ENCODE results near the gene REEP1.
"Not testable (repeated sequence)": the region's sequence is repeated elsewhere in the genome, so short reads cannot be mapped to it uniquely, and the experiment has no call there.

Gene REEP1, protein sequence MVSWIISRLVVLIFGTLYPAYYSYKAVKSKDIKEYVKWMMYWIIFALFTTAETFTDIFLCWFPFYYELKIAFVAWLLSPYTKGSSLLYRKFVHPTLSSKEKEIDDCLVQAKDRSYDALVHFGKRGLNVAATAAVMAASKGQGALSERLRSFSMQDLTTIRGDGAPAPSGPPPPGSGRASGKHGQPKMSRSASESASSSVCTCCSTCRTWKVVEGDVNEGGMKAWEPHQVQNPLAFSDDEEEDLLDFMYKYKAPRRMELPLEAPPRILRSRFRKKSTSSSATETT

DNA sequence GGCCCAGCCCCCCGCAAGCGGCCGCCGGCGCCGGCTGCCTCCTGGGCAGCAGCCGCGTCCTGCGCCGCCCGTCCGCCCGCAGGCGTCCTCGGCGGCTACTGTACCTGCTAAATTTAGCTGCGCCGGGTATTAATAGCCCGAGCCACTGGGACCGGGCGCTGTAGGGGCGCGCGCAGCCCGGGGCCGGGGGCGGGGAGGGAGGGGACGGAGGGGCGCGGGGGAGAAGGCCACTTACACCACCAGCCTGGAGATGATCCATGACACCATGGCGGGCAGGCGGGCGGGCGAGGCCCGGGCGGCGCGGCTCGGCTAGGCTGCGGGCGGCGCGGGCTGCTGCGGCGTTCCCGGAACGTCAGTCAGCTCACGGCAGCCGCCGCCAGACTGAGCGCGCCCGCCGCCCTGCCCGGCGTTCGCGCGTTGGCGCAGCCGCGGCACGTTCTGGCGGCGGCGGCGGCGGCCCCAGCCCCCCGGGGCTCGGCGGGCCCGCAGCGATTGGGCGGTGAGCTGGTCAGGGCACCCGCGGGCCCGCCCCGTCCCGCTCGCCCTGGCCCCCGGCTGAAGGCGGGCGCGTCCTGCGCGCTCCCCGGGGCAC is at the start of gene REEP1:
TSS of gene REEP1 (minus strand) at position 383 of the 592 bp plus-strand sequence. CDS start at position 267, 116 bp downstream.
- DNase-seq = no peak

DNA sequence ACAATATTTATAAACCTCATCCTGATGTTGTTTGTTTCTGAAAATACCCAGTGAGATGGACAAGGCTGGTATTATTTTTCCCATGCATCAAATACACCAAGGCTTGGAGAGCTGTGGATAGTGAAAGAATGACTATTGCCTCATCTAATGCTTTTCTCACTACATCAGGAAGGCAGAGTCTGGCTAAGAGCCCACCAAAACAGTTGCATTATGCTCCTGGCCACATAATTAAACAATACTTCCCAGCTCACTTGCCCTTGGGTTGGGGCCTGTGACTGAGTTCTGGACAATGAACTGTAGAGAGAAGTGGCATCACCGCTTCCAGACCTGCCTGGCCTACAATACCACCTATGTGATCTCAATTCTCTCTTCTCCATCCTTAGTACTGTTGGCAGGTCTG is 46.4 kb upstream of the REEP1 start:
- no peak for DNase-seq

DNA sequence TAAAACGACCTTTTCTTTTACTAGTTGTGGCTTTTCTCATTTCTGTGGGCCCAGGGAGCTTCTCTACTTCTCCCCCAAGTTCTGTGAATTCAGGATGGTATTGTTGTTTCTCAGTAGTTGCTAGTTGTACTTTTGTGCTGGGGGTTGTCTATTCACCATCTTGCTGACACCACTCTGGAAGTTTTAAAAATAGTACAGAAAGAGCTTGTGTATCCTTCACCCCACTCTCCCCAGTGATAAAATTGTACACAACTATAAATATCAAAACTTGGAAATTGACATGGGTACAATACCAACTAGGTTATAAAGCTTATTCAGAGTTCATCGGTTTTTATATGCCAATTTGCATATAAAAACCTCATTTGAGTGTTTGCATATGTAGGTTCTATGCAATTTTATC is 45.3 kb upstream of the REEP1 start:
- DNase-seq = no peak

DNA sequence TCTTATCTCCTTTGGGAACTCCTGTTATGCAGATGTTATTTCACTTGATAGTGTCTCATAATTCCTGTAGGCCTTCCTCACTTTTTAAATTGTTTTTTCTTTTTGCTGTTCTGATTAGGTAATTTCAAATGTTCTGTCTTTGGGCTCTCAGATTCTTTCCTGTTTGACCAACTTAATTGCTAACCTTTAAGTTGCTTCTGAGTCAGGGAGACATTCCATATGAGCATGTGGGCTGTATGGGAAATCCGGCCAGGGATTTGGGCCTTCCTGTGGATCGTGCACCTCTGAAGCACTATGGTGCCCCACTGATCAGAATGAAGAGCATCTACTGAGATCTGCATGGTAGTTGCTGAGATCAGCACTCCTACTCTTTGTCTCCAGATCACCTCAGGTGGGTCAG is 44.7 kb upstream of the REEP1 start:
- no peak for DNase-seq

DNA sequence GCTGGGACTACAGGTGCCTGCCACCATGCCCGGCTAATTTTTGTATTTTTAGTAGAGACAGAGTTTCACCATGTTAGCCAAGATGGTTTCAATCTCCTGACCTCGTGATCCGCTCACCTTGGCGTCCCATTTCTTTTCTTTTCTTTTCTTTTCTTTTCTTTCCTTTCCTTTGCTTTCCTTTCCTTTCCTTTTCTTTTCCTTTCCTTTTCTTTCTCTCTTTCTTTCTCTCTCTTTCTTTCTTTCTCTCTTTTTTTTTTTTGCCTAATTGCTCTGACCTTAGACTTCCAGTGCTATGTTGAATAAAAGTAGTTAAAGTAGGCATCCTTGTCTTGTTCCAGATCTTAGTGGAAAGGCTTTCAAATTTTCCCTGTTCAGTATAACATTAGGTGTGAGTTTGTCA is 41.0 kb upstream of the REEP1 start:
- DNase-seq = no peak

DNA sequence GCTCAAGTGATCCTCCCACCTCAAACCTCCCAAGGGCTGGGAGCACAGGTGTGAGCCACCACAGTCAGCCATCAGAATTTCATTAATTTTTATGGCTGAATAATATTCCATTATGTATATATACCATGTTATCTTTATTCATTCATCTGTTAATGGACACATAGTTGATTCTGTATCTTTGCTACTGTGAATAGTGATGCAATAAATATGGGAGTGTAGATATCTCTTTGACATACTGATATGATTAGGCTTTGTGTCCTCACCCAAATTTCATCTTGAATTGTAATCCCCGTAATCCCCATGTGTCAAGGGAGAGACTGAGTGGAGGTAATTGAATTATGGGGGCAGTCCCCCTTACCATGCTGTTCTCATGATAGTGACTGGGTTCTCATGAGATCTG is 38.2 kb upstream of the REEP1 start:
- no peak for DNase-seq

DNA sequence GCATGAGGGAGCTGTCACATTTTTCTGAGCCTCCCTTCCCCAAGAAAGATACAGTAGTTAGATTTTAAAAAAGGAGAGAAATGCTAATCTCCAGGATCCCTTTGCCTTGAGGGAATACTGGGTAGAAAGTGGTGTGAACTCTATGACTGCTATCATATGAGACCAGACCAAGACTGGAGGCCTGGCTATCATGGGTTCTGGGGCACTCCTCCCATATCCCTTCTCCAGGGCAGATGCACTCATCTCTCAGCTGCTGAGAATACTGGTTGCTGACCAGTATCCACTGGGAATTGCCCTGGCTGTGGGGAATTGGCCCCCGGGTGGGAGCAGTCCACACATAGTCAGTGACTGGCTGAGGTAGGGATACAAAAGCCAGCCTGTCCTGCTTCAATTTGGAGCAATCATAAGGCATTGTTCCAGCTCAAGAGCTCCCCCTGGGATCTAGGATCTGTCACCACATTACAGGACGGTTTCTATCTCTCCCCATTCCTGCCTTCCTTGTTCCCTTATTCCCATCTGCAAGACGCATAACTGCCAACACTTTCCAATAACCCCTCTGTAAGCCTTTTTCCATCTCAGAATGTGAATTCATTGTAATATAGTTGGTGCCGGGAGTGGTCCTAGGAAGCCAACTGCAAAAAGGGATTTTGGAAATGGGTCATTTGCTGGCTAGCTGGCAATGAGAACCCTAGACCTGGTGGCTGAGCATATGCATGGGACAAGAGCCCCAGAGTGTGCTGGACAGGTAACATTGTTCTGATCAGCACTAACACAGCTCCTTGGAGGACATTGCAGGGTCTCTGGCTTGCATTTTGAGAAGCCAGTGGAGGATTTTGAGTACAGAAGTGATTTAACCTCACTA is 35.4 kb upstream of the REEP1 start:
- DNase-seq = no peak

DNA sequence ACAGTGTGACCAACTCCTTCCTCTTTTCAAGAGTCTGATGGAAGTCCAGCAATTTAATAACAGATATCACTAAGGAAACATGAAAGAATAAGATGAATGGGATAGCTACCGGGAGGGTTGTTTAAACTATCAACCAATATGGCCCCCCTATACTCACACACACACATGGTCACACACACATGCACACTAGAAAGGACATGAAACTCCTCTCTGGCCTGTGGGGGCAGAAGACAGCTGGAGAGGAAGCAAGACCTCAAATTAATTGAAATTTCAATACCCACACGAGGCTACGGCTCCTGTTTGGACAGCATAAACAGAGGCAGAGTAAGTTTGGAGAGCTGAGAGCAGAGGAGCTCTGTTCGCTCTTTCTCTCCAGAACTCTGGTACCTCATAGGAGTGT is 34.7 kb upstream of the REEP1 start:
- no peak for DNase-seq

DNA sequence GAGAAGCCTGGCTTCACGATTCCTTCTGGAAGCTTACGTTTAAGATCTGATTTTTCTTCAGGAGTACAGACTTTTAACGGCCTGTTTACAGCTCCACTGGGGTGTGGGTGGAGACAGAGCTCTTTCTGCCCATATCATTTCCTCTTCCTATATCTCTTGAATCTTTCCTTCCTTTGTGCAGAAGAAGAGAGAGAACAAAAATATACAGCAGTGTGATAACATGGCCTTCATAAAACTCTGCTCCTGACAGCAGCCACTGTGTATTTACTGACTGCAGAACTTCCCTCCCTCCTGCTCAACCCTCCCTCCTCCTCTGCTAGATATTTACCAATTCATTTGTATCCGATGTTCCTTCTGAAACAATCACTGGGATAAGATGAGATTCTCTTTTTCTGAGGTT is 34.1 kb upstream of the REEP1 start:
- DNase-seq = no peak

DNA sequence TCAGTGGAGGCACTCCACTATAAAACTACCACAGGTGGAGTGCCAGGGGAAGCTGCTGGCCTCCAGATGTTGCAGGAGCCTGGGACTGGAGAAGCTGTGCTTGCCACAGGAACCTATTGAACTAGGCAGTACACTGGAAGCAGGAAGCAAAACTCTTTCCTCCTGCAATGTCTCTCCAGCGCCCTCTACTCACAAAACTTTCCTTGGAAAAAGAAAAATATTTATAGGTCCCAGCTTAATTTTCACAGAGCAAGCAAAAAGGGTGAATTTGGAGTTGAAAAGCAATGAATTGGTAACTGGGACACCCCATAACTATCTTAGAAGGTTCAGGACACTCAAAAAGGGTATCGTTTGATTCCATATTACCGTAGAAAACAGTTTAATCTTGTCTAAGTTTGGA is 33.2 kb upstream of the REEP1 start:
- DNase-seq = no peak

DNA sequence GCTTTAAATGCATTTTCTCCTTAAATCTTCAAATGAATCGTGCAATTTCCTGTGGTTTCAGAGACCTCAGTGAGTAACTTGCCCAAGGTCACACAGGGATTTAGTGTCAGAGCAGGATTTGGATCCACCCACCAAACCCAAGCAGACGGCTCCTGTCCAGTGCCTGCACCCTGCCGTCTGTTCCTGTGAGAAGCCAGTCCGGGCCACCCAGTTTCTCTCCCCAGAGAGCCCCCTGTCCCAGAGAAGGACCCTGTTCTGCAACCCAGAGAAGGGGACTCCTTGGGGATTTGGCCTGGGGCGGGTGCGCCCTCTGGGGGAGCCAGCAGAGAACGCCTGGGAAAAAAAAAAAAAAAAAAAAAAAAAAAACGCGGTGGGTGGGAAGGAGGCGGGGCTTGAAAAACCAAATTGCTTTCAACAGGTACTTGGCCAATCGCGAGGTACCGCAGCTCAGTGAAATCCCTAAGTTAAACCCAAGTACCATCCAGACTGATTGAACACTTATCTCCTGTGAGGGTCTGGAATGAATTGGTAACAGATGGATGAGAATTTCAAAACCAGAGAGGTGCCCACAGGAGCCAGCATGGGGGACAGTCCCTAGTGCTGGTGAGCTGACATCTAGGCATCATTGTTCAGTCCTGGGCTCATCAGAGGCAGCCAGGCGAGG is 30.9 kb upstream of the REEP1 start:
- no peak for DNase-seq

DNA sequence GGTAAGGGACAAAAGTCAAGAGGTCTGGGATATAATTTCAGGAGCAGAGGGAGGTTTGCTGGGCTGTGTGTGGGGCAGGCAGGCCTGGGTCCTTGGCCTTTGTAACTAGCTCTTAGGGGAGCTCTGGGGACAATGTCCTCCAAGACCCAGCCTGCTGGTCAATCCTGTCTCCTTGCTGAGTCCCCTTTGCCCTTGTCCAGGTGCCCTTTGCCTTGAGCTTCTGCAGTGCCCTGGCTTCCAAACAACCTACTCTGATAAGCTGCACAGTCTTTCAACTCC is 30.0 kb upstream of the REEP1 start:
- DNase-seq = no peak

DNA sequence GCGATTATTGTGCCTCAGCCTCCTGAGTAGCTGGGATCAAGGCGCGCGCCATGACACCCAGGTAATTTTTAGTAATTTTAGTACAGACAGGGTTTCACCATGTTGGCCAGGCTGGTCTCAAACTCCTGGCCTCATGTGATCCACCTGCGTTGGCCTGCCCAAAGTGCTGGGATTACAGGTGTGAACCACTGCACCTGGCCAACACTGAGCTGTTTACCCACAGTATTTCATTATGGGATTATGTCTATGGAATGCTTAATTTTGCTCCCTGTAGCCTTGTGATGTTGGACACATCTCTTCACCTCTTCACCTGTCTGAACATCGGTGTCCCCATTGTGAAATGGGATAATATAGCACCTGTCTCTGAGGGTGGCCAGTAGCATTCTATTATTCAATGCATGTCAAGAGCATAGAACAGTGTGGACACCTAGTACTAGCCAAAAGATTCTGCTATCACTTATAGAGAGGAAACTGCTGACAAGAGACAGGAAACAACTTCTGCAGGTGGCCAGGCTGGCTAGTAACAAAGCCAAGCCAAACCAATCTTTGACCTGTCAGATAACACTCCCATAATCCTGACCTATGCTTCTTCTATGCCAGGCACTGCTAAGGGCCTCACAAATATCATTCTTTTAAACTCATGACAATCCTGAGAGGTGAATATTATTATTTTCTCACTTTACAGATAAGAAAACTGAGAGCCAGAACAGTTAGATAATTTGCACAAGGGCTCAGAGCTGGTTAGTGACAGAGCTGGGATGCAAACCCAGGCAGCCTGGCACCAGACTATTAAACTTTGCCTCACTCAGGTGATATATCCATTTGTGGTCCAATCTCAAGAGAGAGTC is 29.4 kb upstream of the REEP1 start:
- DNase-seq = no peak

DNA sequence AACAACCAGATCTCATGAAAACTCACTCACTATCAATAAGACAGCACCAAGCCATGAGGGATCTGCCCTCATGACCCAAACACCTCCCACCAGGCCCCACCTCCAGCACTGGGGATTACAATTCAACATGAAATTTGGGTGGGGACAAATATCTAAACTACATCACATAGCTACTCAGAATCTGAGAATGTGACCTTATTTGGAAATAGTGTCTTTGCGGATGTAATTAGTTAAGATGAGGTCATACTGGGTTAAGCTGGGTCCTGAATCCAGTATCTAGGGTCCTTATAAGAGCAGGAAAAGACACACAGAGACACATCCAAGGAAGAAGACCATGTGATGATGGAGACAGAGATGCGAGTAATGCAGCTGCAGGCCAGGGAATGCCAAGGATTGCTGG is 27.5 kb upstream of the REEP1 start:
- no peak for DNase-seq

DNA sequence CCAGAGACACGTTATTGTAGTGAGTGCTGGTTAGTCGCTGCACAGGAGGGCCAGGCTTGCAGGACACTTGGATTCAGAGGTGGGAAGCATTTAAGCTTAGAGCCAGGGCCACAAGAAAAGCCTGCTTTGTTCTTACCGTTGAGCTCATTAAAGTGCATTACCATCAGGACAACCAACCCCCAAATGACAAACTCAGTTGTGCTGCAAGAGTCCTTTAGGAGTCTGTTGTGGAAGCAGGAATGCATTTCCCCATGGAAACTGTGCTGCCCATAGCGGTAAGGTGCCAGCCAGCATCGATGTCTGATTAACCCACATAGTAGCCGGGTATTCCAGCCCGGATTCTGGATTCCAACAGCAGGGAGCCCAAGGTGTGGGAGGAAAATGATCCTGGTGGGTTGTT is 23.4 kb upstream of the REEP1 start:
- DNase-seq = no peak

DNA sequence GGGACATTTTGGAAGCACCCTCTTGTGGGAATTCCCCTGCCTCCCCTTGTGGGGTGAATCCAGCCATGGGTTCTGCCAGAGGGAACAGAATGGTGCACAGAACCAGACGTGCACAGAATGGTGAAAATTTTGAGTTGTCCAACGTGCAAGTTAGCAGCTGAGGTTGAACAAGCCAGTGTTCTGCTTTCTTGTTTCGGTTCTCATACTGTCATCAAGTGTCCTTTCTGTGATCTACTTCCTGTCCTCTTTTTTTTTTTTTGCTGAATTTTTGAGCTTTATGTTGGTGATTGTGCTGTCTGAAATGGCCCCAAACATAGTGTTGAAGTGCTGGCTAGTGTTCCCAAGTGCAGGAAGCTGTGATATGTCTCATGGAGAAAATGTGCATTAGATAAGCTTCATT is 21.5 kb upstream of the REEP1 start:
- DNase-seq = no peak

DNA sequence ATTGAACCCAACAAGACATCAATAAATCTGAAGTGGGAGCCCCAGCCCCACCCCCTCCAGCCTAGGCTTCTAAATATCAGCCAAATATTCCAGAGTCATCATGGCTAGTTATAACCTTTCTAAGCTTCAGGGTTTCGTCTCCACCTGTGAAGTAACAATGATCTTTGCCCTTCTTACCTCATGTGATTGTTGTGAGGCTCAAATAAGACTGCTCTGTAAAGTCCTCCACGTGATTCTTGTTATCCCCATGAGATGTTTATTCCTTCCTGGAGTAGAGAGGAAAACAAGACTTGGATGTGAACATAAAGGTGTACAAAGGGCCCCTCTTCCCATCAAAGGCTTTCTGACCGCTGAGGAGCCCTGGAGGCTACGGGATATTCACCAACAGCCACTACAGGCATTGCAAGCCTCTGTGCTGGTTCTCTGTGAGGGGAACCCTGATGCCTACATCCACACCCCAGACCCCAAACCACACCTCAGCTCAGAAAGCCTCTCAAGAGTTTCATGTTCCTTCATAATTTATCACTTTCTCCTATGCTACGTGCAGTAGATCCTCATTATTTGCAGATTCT is 20.1 kb upstream of the REEP1 start:
- no peak for DNase-seq

DNA sequence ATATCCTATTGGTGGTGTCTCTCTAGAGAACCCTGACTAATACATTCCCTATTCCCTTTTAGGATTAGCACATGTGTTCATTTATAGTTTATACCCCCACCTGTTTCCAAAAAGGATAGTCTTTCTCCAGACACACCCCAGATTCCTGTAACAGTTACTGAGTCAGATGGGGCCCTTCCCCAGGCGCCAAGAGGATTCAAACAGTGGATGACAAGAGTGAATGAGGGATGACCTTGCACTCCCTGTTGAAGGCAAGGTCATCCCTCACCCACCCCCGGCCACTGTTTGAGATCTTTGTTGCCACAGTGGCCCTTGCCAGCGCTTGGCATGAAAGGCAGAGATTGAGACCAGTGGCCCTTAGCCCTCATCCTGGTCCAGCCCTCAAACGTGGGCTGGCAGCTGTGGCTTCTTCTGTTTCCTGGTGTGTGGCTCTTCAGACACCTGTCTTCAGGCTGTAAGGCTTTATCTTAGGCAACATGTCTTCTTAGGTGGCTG is 15.3 kb upstream of the REEP1 start:
- DNase-seq = no peak

DNA sequence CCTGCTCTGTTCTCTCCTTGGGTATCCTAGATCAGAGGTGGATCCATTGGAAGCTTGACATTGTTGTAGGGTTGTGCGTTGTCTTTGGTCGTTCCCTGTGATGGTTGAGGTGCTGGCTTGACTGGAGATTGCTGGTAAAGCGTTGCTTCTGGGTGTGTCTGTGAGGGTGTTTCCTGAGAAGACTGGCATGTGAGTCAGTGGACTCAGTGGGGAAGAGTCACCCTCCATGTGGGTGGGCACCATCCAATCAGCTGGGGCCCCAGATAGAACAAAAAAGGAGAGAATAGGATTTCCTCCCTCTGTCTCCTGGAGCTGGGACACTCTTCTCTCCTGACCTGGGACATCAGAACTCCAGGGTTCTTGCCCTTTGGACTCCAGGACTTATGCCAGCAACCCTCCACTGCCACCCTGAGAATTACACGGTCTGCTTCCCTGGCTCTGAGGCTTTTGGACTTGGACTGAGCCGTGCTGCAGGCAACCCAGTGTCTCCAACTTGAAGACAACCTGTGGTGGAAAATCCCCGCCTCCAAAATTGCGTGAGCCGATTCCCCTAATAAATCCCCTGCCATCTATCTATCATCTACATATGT is 14.8 kb upstream of the REEP1 start:
- DNase-seq = no peak

DNA sequence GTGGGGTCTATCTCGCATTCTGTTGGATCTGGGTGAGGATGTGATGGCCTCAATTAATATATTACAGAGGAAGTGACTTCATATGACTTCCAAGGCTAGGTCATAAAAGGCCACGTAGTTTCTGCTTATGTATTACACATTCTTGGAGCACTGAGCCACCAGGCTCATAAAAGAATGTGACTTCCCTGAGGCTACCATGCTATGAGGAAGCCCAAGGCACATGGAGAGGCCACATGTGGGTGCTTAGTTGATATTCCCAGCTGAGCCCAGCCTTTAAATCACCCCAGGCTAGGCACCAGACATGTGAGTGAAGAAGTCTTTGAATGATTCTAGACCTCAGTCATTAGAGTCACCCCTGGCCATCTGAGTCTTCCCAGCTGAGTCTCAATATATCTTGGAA is 13.3 kb upstream of the REEP1 start:
- DNase-seq = no peak

DNA sequence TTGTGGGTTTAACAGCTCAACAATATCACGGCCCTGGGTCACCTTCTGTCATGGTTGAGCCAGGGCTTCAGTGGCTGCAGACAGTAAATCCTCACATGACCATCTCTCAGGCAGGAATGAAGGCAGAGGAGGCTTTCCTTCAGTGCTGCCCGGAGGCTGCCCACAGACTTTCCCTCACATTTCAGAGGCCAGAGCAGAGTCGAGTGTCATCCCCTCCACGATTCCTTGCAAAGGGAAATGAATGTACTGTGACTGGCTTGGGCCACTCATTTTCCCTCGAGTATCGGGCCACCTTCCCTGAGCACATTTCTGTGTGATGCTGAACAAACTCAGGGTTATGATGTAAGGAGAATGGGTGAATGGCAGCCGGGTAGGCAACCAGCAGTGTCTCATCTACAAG is 10.0 kb upstream of the REEP1 start:
- DNase-seq = no peak

DNA sequence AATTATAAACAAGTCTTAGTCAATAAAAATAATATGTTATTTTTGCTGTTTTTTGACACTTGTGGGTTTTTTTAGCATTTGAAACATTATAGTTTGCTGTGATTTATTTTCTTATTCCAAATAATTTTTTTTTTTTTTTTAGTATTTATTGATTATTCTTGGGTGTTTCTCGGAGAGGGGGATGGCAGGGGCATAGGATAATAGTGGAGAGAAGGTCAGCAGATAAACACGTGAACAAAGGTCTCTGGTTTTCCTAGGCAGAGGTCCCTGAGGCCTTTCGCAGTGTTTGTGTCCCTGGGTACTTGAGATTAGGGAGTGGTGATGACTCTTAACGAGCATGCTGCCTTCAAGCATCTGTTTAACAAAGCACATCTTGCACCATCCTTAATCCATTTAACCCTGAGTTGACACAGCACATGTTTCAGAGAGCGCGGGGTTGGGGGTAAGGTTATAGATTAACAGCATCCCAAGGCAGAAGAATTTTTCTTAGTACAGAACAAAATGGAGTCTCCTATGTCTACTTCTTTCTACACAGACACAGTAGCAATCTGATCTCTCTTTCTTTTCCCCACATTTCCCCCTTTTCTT is 8.5 kb upstream of the REEP1 start:
- not testable (repeated sequence) for DNase-seq
